DND-41 (cell line): Measurements from ENCODE around the gene MEGF11.

ENCODE experiments used
- ATAC-seq: fragments of 200-7000 bp; cut with Tn5 transposase; 3 replicates; pipeline ENCODE4 v1.9.1; 2021; ENCODE audit warnings: low read depth; ENCODE audit not compliant: insufficient read depth
- DNase-seq: peaks from one replicate; pipeline ENCODE4 v3.0.0-alpha.2; 2020
- H2AFZ ChIP-seq: 2 replicates; pipeline ENCODE4 v1.6.0; 2012; ENCODE audit warnings: low read depth, low read length
- H3K27ac ChIP-seq: 2 replicates; pipeline ENCODE4 v1.5.1; 2012; ENCODE audit warnings: low read length, inconsistent platforms
- H3K27me3 ChIP-seq: fragments of 200-600 bp; sonication (generic); 2 replicates; pipeline ENCODE4 v1.6.0; 2012; ENCODE audit warnings: low read length, mild to moderate bottlenecking, inconsistent platforms; ENCODE audit not compliant: insufficient read depth, poor library complexity
- H3K36me3 ChIP-seq: 2 replicates; pipeline ENCODE4 v1.5.1; 2012; ENCODE audit warnings: low read length, inconsistent platforms; ENCODE audit not compliant: insufficient read depth
- H3K4me1 ChIP-seq: 2 replicates; pipeline ENCODE4 v1.5.1; 2012; ENCODE audit warnings: mild to moderate bottlenecking, low read length; ENCODE audit not compliant: insufficient read depth
- H3K4me2 ChIP-seq: 2 replicates; pipeline ENCODE4 v1.6.0; 2012; ENCODE audit warnings: mild to moderate bottlenecking, moderate library complexity, low read length, inconsistent platforms; ENCODE audit not compliant: insufficient read depth
- H3K4me3 ChIP-seq, 2 experiments: fragments of 200-600 bp in 1 of 2; shearing (Covaris generic) in 1 of 2; 2 replicates each; pipeline ENCODE4 v1.5.1; 2012 to 2016; ENCODE audit warnings: inconsistent platforms in 2 of 2, low read length in 2 of 2, mild to moderate bottlenecking in 2 of 2, low read depth in 1 of 2, moderate library complexity in 1 of 2
- H3K79me2 ChIP-seq: 2 replicates; pipeline ENCODE4 v1.6.0; 2012; ENCODE audit warnings: low read length, inconsistent platforms; ENCODE audit not compliant: insufficient read depth
- H3K9ac ChIP-seq: 2 replicates; pipeline ENCODE4 v1.6.0; 2012; ENCODE audit warnings: low read depth, mild to moderate bottlenecking, inconsistent platforms, low read length, moderate library complexity
- H3K9me3 ChIP-seq: 2 replicates; pipeline ENCODE4 v1.5.1; 2012; ENCODE audit warnings: low read length, moderate library complexity, mild to moderate bottlenecking, inconsistent platforms; ENCODE audit not compliant: insufficient read depth, severe bottlenecking
- H4K20me1 ChIP-seq: 2 replicates; pipeline ENCODE4 v1.6.0; 2012; ENCODE audit warnings: low read length; ENCODE audit not compliant: insufficient read depth
- CTCF ChIP-seq: IDR thresholded peaks from 2 replicates; pipeline ENCODE4 v1.5.1; 2012; ENCODE audit warnings: borderline replicate concordance, low read length, moderate library complexity, mild to moderate bottlenecking; ENCODE audit not compliant: poor library complexity, severe bottlenecking; ENCODE audit errors: extremely low read depth
- EZH2 ChIP-seq: IDR thresholded peaks from 3 replicates; pipeline ENCODE4 v1.6.1; 2012; ENCODE audit warnings: borderline replicate concordance, low read depth, mild to moderate bottlenecking, moderate library complexity, low read length, inconsistent platforms; ENCODE audit not compliant: severe bottlenecking

MEGF11 gene

DNA sequence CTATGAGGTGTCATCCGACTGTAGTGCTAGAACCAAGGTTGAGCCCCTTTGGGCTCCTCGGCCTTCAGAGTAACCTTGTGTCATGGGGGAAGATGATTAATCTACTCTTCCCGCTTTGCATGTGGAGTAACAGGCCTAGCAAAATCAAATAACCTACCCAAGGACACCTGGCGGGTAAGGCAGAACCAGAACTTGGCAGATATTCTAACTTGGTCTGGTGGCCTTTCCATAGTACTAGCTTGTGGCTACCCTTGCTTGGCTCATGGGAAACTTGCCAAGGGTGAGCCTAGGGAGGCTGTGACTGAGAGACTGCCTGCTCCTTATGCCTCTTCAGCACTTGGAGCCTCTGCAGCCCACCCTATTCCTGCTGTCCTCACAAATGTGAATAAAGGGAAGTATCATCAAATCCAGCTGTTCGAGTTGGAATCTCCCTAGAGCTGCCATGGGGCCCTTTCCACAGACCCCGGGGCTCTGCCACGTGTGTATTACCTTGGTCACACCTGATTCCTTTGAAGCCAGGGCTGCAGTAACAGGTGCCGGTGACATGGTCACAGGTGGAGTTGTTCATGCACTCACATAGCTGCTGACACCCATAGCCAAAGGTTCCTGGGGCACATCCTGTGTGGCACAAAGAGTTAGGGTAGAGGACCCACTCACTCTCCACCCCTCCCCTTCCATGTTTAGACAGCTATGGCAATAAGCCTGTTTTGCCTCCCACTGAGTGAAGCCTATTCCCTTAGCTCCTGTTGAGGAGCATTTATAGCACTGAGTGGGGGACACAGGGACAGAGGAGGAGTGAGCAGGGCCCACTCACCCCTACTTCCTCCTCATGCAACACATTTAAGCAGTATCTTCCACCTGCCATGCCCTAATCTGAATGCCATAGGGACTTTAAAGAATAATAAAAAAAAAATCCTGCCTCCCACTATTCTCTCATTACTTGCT, 338.3 kb downstream of the MEGF11 start:
- Histone ChIP-seq H4K20me1 (no peaks in the 10 kb centered on the region), H3K9ac (no peak overlapping the region), H3K4me3 (no peak overlapping the region), H3K27me3 (no peaks in the 10 kb centered on the region), H3K4me1 (no peaks in the 10 kb centered on the region), H3K79me2 (no peaks in the 10 kb centered on the region), H3K9me3 (no peaks in the 10 kb centered on the region), H2AFZ (no peak overlapping the region), H3K36me3 (no peaks in the 10 kb centered on the region), H3K27ac (no peak overlapping the region), H3K4me2 (no peak overlapping the region)
- no peak for TF ChIP-seq CTCF
- no peak for TF ChIP-seq EZH2
- DNase-seq (no peak), ATAC-seq (no peak)

DNA sequence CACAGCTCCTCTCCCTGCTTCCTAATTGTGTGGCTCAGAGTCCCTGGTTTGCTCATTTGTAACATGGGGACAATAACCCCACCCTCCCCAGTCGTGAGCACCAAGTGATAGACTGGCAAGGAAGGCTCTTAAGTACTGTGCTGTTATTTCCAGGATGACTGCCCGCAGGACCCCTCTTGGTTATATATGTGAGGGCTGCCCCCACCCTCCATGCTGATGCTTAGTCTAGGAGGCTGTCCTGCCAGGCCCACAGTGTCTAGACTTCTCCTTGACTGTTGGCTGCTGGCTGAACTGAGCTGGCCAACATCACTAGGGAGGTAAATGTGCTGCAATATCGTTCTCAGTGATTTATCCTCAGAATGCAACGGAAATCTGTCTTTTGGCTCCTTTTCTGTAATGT, 339.2 kb downstream of the MEGF11 start:
- H3K36me3 ChIP-seq: no peaks in the 10 kb centered on the region
- H3K27me3 ChIP-seq: no peaks in the 10 kb centered on the region

GRCh38 chr15:65913631-65914199, 339.8 kb downstream of the MEGF11 start:
- no peaks in the 10 kb centered on the region for H3K4me1 ChIP-seq
- no peaks in the 10 kb centered on the region for H3K27me3 ChIP-seq
- H3K79me2 ChIP-seq: no peaks in the 10 kb centered on the region
- no peak overlapping the region for H3K4me2 ChIP-seq
- no peak overlapping the region for H3K9ac ChIP-seq
- TF ChIP-seq EZH2 (no peak), CTCF (no peak)
- no peaks in the 10 kb centered on the region for H3K36me3 ChIP-seq
- no peak for ATAC-seq
- no peak overlapping the region for H3K4me3 ChIP-seq
- no peak overlapping the region for H2AFZ ChIP-seq
- no peak for DNase-seq
- H4K20me1 ChIP-seq: no peaks in the 10 kb centered on the region
- no peaks in the 10 kb centered on the region for H3K9me3 ChIP-seq
- H3K27ac ChIP-seq: no peak overlapping the region

More for the DNA sequence above, 339.2 kb downstream of the MEGF11 start:
- no peak overlapping the region for H3K4me3 ChIP-seq
- H3K27ac ChIP-seq: no peak overlapping the region
- no peaks in the 10 kb centered on the region for H4K20me1 ChIP-seq
- no peak for TF ChIP-seq CTCF
- no peak for TF ChIP-seq EZH2
- no peak overlapping the region for H3K4me2 ChIP-seq
- H3K9ac ChIP-seq: no peak overlapping the region
- ATAC-seq: no peak
- H3K4me1 ChIP-seq: no peaks in the 10 kb centered on the region
- DNase-seq: no peak
- no peaks in the 10 kb centered on the region for H3K9me3 ChIP-seq
- H3K79me2 ChIP-seq: no peaks in the 10 kb centered on the region
- H2AFZ ChIP-seq: no peak overlapping the region
